Osteoblast (primary cell): Measurements from ENCODE around the gene KIF5B. TPM values are rescaled to one million over a fixed set of nuclear protein-coding genes. Genes with fewer than 3 reads are reported as not detected.
"Not testable (repeated sequence)": the region's sequence is repeated elsewhere in the genome, so short reads cannot be mapped to it uniquely, and the experiment has no call there.

Experiments
- DNase-seq: peaks from one replicate; pipeline ENCODE4 v3.0.0; 2011; ENCODE audit warnings: low spot score, mixed read lengths; ENCODE audit not compliant: insufficient read length; ENCODE audit errors: missing footprints
- H2AFZ ChIP-seq: 2 replicates; pipeline ENCODE4 v1.6.0; 2011; ENCODE audit warnings: mild to moderate bottlenecking, low read length
- H3K27ac ChIP-seq: 2 replicates; pipeline ENCODE4 v1.5.1; 2011; ENCODE audit warnings: mild to moderate bottlenecking, low read depth, low read length, moderate library complexity
- H3K27me3 ChIP-seq: 2 replicates; pipeline ENCODE4 v1.6.0; 2012; ENCODE audit warnings: mild to moderate bottlenecking, control low read depth, inconsistent platforms, low read length, moderate library complexity; ENCODE audit not compliant: insufficient read depth
- H3K36me3 ChIP-seq: 2 replicates; pipeline ENCODE4 v1.5.1; 2011; ENCODE audit warnings: mild to moderate bottlenecking, low read length, control low read depth, moderate library complexity; ENCODE audit not compliant: insufficient read depth
- H3K4me1 ChIP-seq: 2 replicates; pipeline ENCODE4 v1.5.1; 2011; ENCODE audit warnings: mild to moderate bottlenecking, low read length, control low read depth, moderate library complexity; ENCODE audit not compliant: insufficient read depth
- H3K4me2 ChIP-seq: 2 replicates; pipeline ENCODE4 v1.6.0; 2011; ENCODE audit warnings: mild to moderate bottlenecking, low read length; ENCODE audit not compliant: insufficient read depth
- H3K4me3 ChIP-seq: fragments of 200-600 bp; sonication (generic); 3 replicates; pipeline ENCODE4 v1.5.1; 2012; ENCODE audit warnings: mild to moderate bottlenecking, low read length, inconsistent platforms; ENCODE audit not compliant: insufficient read depth
- H3K79me2 ChIP-seq: 2 replicates; pipeline ENCODE4 v1.6.0; 2012; ENCODE audit warnings: mild to moderate bottlenecking, low read length, control low read depth, inconsistent platforms; ENCODE audit not compliant: insufficient read depth
- H3K9me3 ChIP-seq: 2 replicates; pipeline ENCODE4 v1.5.1; 2011; ENCODE audit warnings: low read depth, low read length, control low read depth
- H4K20me1 ChIP-seq: 2 replicates; pipeline ENCODE4 v1.6.0; 2012; ENCODE audit warnings: mild to moderate bottlenecking, low read length, control low read depth; ENCODE audit not compliant: insufficient read depth
- total RNA-seq: library from RNA; depleted of rRNA; stranded (reverse); fragments of >200 nt; gene quantifications from 2 replicates; pipeline ENCODE4 v1.2.3, GENCODE V29; 2012
- TF ChIP-seq, protein P1 (sequence below): IDR thresholded peaks from 2 replicates; pipeline ENCODE4 v1.5.1; 2011; ENCODE audit warnings: mild to moderate bottlenecking, low read depth, low read length, moderate library complexity; ENCODE audit errors: extremely low read depth

Gene KIF5B
- total RNA-seq, 1 donor: 128 TPM

DNA sequence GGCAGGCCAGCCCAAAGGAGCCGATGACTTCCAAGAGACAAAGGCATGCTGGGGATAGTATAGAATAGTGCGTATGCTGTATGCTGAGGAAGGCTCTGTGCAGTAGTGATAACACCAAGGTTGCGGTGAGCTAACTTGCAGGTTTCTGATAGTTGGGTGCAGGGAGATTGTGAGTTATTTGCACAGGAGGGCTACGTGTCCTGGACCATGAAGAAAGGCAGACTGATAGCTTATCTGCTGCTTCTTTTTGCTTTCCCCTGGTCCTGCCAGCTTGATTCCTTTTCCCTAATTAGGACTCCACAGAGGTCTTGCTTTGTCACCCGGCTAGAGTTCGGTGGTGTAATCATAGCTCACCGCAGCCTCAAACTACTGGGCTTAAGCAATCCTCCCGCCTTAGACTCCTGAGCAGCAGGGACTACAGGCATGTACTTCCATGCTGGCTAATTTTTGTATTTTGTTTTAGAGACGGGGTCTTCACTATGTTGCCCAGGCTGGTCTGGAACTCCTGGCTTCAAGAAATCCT is 83.6 kb downstream of the KIF5B start:
- Histone ChIP-seq H3K4me1 (peaks cover 9% of the 10 kb centered on the region), H3K4me3 (no peak overlapping the region), H2AFZ (no peak overlapping the region), H3K79me2 (no peaks in the 10 kb centered on the region), H3K4me2 (no peak overlapping the region), H3K36me3 (no peaks in the 10 kb centered on the region), H3K9me3 (no peaks in the 10 kb centered on the region), H3K27ac (no peak overlapping the region), H3K27me3 (no peaks in the 10 kb centered on the region), H4K20me1 (no peaks in the 10 kb centered on the region)
- TF ChIP-seq, protein P1, sequence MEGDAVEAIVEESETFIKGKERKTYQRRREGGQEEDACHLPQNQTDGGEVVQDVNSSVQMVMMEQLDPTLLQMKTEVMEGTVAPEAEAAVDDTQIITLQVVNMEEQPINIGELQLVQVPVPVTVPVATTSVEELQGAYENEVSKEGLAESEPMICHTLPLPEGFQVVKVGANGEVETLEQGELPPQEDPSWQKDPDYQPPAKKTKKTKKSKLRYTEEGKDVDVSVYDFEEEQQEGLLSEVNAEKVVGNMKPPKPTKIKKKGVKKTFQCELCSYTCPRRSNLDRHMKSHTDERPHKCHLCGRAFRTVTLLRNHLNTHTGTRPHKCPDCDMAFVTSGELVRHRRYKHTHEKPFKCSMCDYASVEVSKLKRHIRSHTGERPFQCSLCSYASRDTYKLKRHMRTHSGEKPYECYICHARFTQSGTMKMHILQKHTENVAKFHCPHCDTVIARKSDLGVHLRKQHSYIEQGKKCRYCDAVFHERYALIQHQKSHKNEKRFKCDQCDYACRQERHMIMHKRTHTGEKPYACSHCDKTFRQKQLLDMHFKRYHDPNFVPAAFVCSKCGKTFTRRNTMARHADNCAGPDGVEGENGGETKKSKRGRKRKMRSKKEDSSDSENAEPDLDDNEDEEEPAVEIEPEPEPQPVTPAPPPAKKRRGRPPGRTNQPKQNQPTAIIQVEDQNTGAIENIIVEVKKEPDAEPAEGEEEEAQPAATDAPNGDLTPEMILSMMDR: no peak
- no peak for DNase-seq

DNA sequence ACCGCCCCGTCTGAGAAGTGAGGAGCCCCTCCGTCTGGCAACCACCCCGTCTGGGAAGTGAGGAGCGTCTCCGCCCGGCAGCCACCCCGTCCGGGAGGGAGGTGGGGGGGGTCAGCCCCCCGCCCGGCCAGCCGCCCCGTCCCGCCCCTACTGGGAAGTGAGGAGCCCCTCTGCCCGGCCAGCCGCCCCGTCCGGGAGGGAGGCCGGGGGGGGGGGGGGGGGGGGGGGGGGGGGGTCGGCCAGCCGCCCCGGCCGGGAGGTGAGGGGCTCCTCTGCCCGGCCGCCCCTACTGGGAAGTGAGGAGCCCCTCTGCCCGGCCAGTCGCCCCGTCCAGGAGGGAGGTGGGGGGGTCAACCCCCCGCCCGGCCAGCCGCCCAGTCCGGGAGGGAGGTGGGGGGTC is 86.4 kb downstream of the KIF5B start:
- not testable (repeated sequence) for H3K27ac ChIP-seq, H3K4me3 ChIP-seq, H4K20me1 ChIP-seq, H3K4me2 ChIP-seq, H3K79me2 ChIP-seq, H2AFZ ChIP-seq, H3K9me3 ChIP-seq, H3K27me3 ChIP-seq, DNase-seq, H3K4me1 ChIP-seq, H3K36me3 ChIP-seq

DNA sequence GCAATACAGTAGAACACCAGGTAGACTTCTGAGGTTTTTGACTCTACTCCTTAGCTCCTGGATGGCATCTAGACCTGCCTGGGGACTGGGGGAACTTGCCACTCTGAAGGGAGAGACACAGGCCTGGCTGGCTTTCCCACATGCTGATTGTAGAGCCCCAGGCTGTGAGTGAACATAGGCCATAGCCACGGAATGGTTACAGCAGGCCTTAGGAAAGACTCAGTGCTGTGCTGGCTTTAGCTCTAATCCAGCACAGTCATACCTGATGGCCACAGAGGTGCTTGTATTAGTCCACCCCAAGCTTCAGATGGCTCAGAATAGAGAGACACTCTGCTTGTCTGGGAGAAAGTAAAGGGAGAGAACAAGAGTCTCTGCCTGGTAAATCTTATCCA is 92.6 kb downstream of the KIF5B start:
- no peak overlapping the region for H3K4me2 ChIP-seq
- H3K9me3 ChIP-seq: no peaks in the 10 kb centered on the region
- no peaks in the 10 kb centered on the region for H4K20me1 ChIP-seq
- no peak overlapping the region for H3K27ac ChIP-seq
- no peaks in the 10 kb centered on the region for H3K4me1 ChIP-seq
- no peak for DNase-seq
- no peak overlapping the region for H3K4me3 ChIP-seq
- no peaks in the 10 kb centered on the region for H3K36me3 ChIP-seq
- TF ChIP-seq, protein P1: no peak
- no peak overlapping the region for H2AFZ ChIP-seq
- H3K79me2 ChIP-seq: no peaks in the 10 kb centered on the region
- H3K27me3 ChIP-seq: no peaks in the 10 kb centered on the region

DNA sequence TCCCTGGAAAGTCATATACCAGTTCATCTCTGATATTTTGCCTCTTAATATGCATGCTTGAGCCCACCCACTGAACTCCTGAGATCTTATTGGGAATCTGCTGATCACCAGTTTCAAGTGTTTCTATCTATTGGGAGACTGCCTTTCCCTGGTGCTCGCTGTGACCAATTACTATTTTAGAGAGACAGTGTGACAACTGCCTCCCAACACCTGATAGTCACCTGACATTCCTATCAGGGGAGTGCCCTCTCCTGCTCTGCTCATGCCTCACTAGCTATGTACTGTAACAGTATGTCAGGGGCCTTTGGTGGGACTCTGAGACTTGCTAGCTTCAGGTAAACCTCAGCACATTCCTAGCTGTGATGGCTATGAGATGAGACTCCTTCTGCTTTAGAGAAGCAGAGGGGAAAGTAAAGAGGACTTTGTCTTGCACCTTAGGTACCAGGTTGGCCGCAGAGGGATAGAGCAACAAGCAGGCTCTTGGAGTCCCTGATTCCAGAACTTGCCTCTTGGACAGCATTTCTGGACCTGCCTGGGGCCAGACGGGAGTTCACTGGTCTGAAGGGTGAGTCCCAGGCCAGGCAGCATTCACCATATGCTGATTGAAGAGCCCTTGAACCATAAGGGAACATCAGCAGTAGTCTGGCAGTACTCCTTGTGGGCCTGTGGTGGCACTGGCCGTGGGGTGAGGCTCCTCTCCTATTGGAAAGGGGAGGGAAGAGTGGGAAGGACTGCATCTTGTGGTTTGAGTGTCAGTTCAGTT is 93.2 kb downstream of the KIF5B start:
- TF ChIP-seq, protein P1: no peak
- H3K9me3 ChIP-seq: no peaks in the 10 kb centered on the region
- H2AFZ ChIP-seq: no peak overlapping the region
- H3K4me3 ChIP-seq: no peak overlapping the region
- no peaks in the 10 kb centered on the region for H3K79me2 ChIP-seq
- H3K36me3 ChIP-seq: no peaks in the 10 kb centered on the region
- no peaks in the 10 kb centered on the region for H4K20me1 ChIP-seq
- no peaks in the 10 kb centered on the region for H3K4me1 ChIP-seq
- DNase-seq: no peak
- H3K27me3 ChIP-seq: no peaks in the 10 kb centered on the region
- H3K27ac ChIP-seq: no peak overlapping the region
- no peak overlapping the region for H3K4me2 ChIP-seq
